ENCODE data around the gene EML4. TPM values are rescaled to one million over a fixed set of nuclear protein-coding genes. Genes with fewer than 3 reads are reported as not detected.

EML4 gene
- total and polyA plus RNA-seq, 10 of the 15 experiments (the other 5 are each of a cell fraction or from before 2014, with no cell fraction given), result 23.1 to 91.3 (median 77.4) TPM

- TF ChIP-seq CEBPZ (IDR thresholded peaks at IDR 0.05; ENCODE audit: low read depth, low read length) (no peak), RELB (IDR thresholded peaks at IDR 0.05; ENCODE audit: low read depth) (no peak), ESRRA (IDR thresholded peaks at IDR 0.05; ENCODE audit: low read length) (no peak), SMARCA5 (IDR thresholded peaks at IDR 0.05) (no peak), EED (IDR thresholded peaks at IDR 0.05; ENCODE audit: low read depth) (no peak), SP1 (IDR thresholded peaks at IDR 0.05; ENCODE audit: low read depth, low read length) (no peak), DPF2 (IDR thresholded peaks at IDR 0.05) (no peak), MEF2A (IDR thresholded peaks at IDR 0.05; ENCODE audit: insufficient read depth, low read depth, low read length) (no peak), POLR2AphosphoS5 (IDR thresholded peaks at IDR 0.05; ENCODE audit: low read length) (no peak), CHD1 (IDR thresholded peaks at IDR 0.05; ENCODE audit: low read depth, low read length) (no peak), KAT2A (conservative IDR thresholded peaks at IDR 0.05; ENCODE audit: control insufficient read depth, low read depth, low read length) (no peak), SMAD5 (IDR thresholded peaks at IDR 0.05; ENCODE audit: low read depth) (no peak), RAD51 (IDR thresholded peaks at IDR 0.05) (no peak)
- TF ChIP-seq, protein P1, sequence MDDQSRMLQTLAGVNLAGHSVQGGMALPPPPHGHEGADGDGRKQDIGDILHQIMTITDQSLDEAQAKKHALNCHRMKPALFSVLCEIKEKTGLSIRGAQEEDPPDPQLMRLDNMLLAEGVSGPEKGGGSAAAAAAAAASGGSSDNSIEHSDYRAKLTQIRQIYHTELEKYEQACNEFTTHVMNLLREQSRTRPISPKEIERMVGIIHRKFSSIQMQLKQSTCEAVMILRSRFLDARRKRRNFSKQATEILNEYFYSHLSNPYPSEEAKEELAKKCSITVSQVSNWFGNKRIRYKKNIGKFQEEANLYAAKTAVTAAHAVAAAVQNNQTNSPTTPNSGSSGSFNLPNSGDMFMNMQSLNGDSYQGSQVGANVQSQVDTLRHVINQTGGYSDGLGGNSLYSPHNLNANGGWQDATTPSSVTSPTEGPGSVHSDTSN (IDR thresholded peaks at IDR 0.05; ENCODE audit: insufficient replicate concordance, low read depth, low read length), result no peak
- TF ChIP-seq, protein P2, sequence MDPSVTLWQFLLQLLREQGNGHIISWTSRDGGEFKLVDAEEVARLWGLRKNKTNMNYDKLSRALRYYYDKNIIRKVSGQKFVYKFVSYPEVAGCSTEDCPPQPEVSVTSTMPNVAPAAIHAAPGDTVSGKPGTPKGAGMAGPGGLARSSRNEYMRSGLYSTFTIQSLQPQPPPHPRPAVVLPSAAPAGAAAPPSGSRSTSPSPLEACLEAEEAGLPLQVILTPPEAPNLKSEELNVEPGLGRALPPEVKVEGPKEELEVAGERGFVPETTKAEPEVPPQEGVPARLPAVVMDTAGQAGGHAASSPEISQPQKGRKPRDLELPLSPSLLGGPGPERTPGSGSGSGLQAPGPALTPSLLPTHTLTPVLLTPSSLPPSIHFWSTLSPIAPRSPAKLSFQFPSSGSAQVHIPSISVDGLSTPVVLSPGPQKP (IDR thresholded peaks at IDR 0.05; ENCODE audit: low read depth, low read length), result no peak
These were observed 5.6 kb upstream of the EML4 start (continued) for GRCh38 chr2:42163444-42164045.
